IMR-90 (cell line): ENCODE results near the gene CLASP1. TPM values are rescaled to one million over a fixed set of nuclear protein-coding genes. Genes with fewer than 3 reads are reported as not detected.
A peak's percentile ranks its signal among the peaks of the same experiment; 100 is the strongest.

Experiments
- ATAC-seq: fragments of 200-7000 bp; cut with Tn5 transposase; 2 replicates; pipeline ENCODE4 v1.9.1; 2020; ENCODE audit warnings: low read depth, mild to moderate bottlenecking, moderate library complexity
- BruUV-seq: library from RNA; stranded (reverse); fragments of 400-500 nt; replicated peaks from 2 replicates; lab custom pipeline; 2021; lab: Mats Ljungman, UMichigan
- CTCF ChIA-PET: fragments of 300-600 bp; formaldehyde crosslinking; extraction: SDS; loops from one replicate; lab custom pipeline; 2021; ENCODE audit warnings: antibody characterized with exemption; lab: Yijun Ruan, JAX
- POLR2A ChIA-PET: fragments of 300-600 bp; sonication (Branson Sonifier 250); formaldehyde crosslinking; loops from one replicate; lab custom pipeline; 2022; ENCODE audit warnings: antibody characterized with exemption; ENCODE audit not compliant: unreplicated experiment; lab: Charles Lee
- DNase-seq: peaks from one replicate; pipeline ENCODE4 v3.0.0; 2013
- H2AFZ ChIP-seq: replicated peaks from 2 replicates; pipeline ENCODE3; 2013; ENCODE audit warnings: low read length, mild to moderate bottlenecking; ENCODE audit not compliant: poor library complexity
- H2AK5ac ChIP-seq: 2 replicates; pipeline ENCODE4 v1.6.1; 2013; ENCODE audit warnings: low read depth, low read length, inconsistent platforms
- H2AK9ac ChIP-seq: replicated peaks from 2 replicates; pipeline ENCODE3; 2013; ENCODE audit warnings: mild to moderate bottlenecking, low read depth, low read length, moderate library complexity; ENCODE audit not compliant: poor library complexity
- H2BK120ac ChIP-seq: 2 replicates; pipeline ENCODE4 v1.6.1; 2013; ENCODE audit warnings: low read depth, low read length, inconsistent platforms
- H2BK15ac ChIP-seq: 3 replicates; pipeline ENCODE4 v1.6.1; 2013; ENCODE audit warnings: low read depth, low read length, inconsistent platforms
- H2BK20ac ChIP-seq: 2 replicates; pipeline ENCODE4 v1.6.1; 2013; ENCODE audit warnings: low read depth, mild to moderate bottlenecking, inconsistent platforms, low read length, moderate library complexity
- H2BK5ac ChIP-seq: 2 replicates; pipeline ENCODE4 v1.6.1; 2013; ENCODE audit warnings: mild to moderate bottlenecking, low read depth, low read length, inconsistent platforms; ENCODE audit not compliant: poor library complexity, severe bottlenecking
- H3K14ac ChIP-seq: replicated peaks from 2 replicates; pipeline ENCODE4 v1.6.1; 2013; ENCODE audit warnings: low read depth, low read length, inconsistent platforms
- H3K18ac ChIP-seq: 2 replicates; pipeline ENCODE4 v1.6.1; 2013; ENCODE audit warnings: low read depth, low read length, control low read depth
- H3K23ac ChIP-seq: 2 replicates; pipeline ENCODE4 v1.6.1; 2013; ENCODE audit warnings: low read depth, low read length, inconsistent platforms
- H3K27ac ChIP-seq: 2 replicates; pipeline ENCODE4 v1.5.1; 2013; ENCODE audit warnings: mild to moderate bottlenecking, control low read depth, low read length; ENCODE audit not compliant: insufficient read depth
- H3K27me3 ChIP-seq: 2 replicates; pipeline ENCODE4 v1.6.1; 2013; ENCODE audit warnings: low read length; ENCODE audit not compliant: control insufficient read depth, insufficient read depth
- H3K36me3 ChIP-seq: 2 replicates; pipeline ENCODE4 v1.6.1; 2013; ENCODE audit warnings: low read length, mixed read lengths; ENCODE audit not compliant: control insufficient read depth, insufficient read depth
- H3K4ac ChIP-seq: 2 replicates; pipeline ENCODE4 v1.6.1; 2013; ENCODE audit warnings: low read depth, low read length, inconsistent platforms
- H3K4me1 ChIP-seq: 2 replicates; pipeline ENCODE4 v1.6.1; 2013; ENCODE audit warnings: low read length, mixed read lengths; ENCODE audit not compliant: control insufficient read depth, insufficient read depth
- H3K4me2 ChIP-seq: 2 replicates; pipeline ENCODE4 v1.6.1; 2013; ENCODE audit warnings: low read depth, mild to moderate bottlenecking, control low read depth, low read length, moderate library complexity
- H3K4me3 ChIP-seq: 2 replicates; pipeline ENCODE4 v1.5.1; 2013; ENCODE audit warnings: low read depth, mild to moderate bottlenecking, control low read depth, low read length, moderate library complexity; ENCODE audit not compliant: insufficient read depth
- H3K56ac ChIP-seq: 2 replicates; pipeline ENCODE4 v1.6.1; 2013; ENCODE audit warnings: low read length, inconsistent platforms; ENCODE audit not compliant: insufficient read depth; ENCODE audit errors: extremely low read depth
- H3K79me1 ChIP-seq, 2 experiments: 2 replicates each; pipeline ENCODE4 v1.6.1; 2013; ENCODE audit warnings: low read length in 2 of 2, inconsistent platforms in 1 of 2, low read depth in 1 of 2
- H3K9ac ChIP-seq: 2 replicates; pipeline ENCODE4 v1.6.1; 2013; ENCODE audit warnings: low read depth, low read length, control low read depth
- H3K9me1 ChIP-seq: 2 replicates; pipeline ENCODE4 v1.6.1; 2013; ENCODE audit warnings: low read length, inconsistent platforms; ENCODE audit not compliant: insufficient read depth
- H3K9me3 ChIP-seq: 2 replicates; pipeline ENCODE4 v1.6.1; 2013; ENCODE audit warnings: low read length; ENCODE audit not compliant: control insufficient read depth, insufficient read depth
- H4K20me1 ChIP-seq: 2 replicates; pipeline ENCODE4 v1.6.1; 2013; ENCODE audit warnings: low read length, inconsistent platforms; ENCODE audit not compliant: insufficient read depth
- H4K5ac ChIP-seq: 2 replicates; pipeline ENCODE4 v1.6.1; 2013; ENCODE audit warnings: mild to moderate bottlenecking, low read depth, low read length, control low read depth
- H4K8ac ChIP-seq, 2 experiments: 2 replicates each; pipeline ENCODE4 v1.6.1; 2013; ENCODE audit warnings: low read depth in 2 of 2, low read length in 2 of 2, control low read depth in 1 of 2, inconsistent platforms in 1 of 2
- H4K91ac ChIP-seq: 2 replicates; pipeline ENCODE4 v1.6.1; 2013; ENCODE audit warnings: low read depth, low read length, inconsistent platforms; ENCODE audit not compliant: insufficient read depth
- BHLHE40 ChIP-seq: fragments of 150-350 bp; IDR thresholded peaks from 2 replicates; pipeline ENCODE4 v1.6.1; 2016; ENCODE audit warnings: mild to moderate bottlenecking, low read depth, low read length
- CHD1 ChIP-seq: IDR thresholded peaks from 2 replicates; pipeline ENCODE4 v1.6.1; 2012; ENCODE audit warnings: low read depth, low read length, improper control_type of control experiment
- MAFK ChIP-seq: IDR thresholded peaks from 2 replicates; pipeline ENCODE4 v1.6.1; 2012; ENCODE audit warnings: low read depth, low read length, improper control_type of control experiment
- MAZ ChIP-seq: IDR thresholded peaks from 2 replicates; pipeline ENCODE4 v1.6.1; 2012; ENCODE audit warnings: low read depth, mild to moderate bottlenecking, low read length, improper control_type of control experiment, moderate library complexity, borderline replicate concordance
- NFE2L2 ChIP-seq: fragments of 150-350 bp; IDR thresholded peaks from 2 replicates; pipeline ENCODE4 v1.6.1; 2016; ENCODE audit warnings: low read depth, mild to moderate bottlenecking, low read length
- POLR2A ChIP-seq: IDR thresholded peaks from 2 replicates; pipeline ENCODE4 v1.6.1; 2012; ENCODE audit warnings: mild to moderate bottlenecking, low read depth, low read length
- RAD21 ChIP-seq: IDR thresholded peaks from 2 replicates; pipeline ENCODE4 v1.6.1; 2012; ENCODE audit warnings: low read length, improper control_type of control experiment
- RCOR1 ChIP-seq: IDR thresholded peaks from 2 replicates; pipeline ENCODE4 v1.6.1; 2012; ENCODE audit warnings: mild to moderate bottlenecking, low read length, improper control_type of control experiment; ENCODE audit not compliant: insufficient replicate concordance
- RFX5 ChIP-seq: IDR thresholded peaks from 2 replicates; pipeline ENCODE4 v1.8.0; 2012; ENCODE audit warnings: low read depth, mild to moderate bottlenecking, low read length, moderate library complexity
- WGBS, 2 experiments: methylation state at CpG; one replicate each; pipeline versions ENCODE4 v1.1.5 to v1.1.7; 2013; ENCODE audit warnings: missing lambda C conversion rate in 2 of 2; ENCODE audit not compliant: insufficient read length in 1 of 2; ENCODE audit errors: extremely low coverage in 2 of 2; 5-methylcytosine and 5-hydroxymethylcytosine counted together
- dilution Hi-C: fragments of 300-500 bp; cut with HindIII; formaldehyde crosslinking; loops from one replicate; pipeline ENCODE4 v1.14.3; 2018; ENCODE audit warnings: low sequenced_read_pairs; ENCODE audit not compliant: unreplicated experiment
- in situ Hi-C: fragments of 300-500 bp; cut with MboI; formaldehyde crosslinking; loops from 3 replicates; pipeline ENCODE4 v1.14.3; 2019; ENCODE audit warnings: low sequenced_read_pairs, inconsistent platforms, mixed read lengths
- intact Hi-C: fragments of 100-400 bp; cut with micrococcal nuclease; formaldehyde crosslinking; loops from 2 replicates; pipeline ENCODE4 v1.10.0; 2022
- polyA plus RNA-seq, 3 experiments: library from polyadenylated mRNA; depleted of rRNA; stranded (reverse); fragments of >200 nt; gene quantifications; 2 replicates each; pipeline ENCODE4 v1.2.3, GENCODE V29; 2012; ENCODE audit warnings: low replicate concordance in 1 of 3
- total RNA-seq: library from RNA; depleted of rRNA; stranded (reverse); fragments of >200 nt; gene quantifications from 2 replicates; pipeline ENCODE4 v1.2.3, GENCODE V29; 2012
- TF ChIP-seq, protein P1 (sequence below): fragments of 150-350 bp; IDR thresholded peaks from 2 replicates; pipeline ENCODE4 v1.6.1; 2017; ENCODE audit warnings: mild to moderate bottlenecking, antibody characterized with exemption, low read length, low read depth
- TF ChIP-seq, protein P2 (sequence below): conservative IDR thresholded peaks from 2 replicates; pipeline ENCODE4 v1.5.1; 2012; ENCODE audit warnings: mild to moderate bottlenecking, low read depth, low read length, improper control_type of control experiment
- TF ChIP-seq, protein P3 (sequence below): fragments of 150-350 bp; IDR thresholded peaks from 2 replicates; pipeline ENCODE4 v1.6.1; 2016; ENCODE audit warnings: low read depth, mild to moderate bottlenecking, low read length, moderate library complexity, borderline replicate concordance

CLASP1 gene
- total and polyA plus RNA-seq, 2 of the 4 experiments (the other 2 are of a cell fraction): 12.3 to 33.7 TPM

DNA sequence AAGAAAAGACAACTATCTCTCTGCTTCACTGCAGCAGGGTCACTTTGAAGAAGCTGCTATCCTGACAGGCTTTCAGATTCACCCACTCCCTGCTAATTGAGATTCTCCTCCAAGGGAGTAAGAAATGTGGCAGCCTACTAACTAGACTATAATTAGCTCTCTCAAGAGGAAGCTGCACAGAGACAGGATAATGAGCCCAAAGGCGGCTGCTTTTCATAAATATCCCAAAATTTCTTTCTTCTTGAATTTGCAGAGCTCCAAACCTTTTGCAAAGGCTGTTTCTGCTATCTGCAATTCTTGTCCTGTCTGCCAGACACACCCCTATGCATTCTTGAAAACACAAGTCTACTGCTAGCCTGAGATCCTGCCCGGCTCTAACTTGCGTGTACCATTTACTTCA lies 172.6 kb downstream of the CLASP1 start:
- Histone ChIP-seq H3K18ac (no peak overlapping the region), H3K9me1 (peaks cover 28% of the 10 kb centered on the region), H3K27ac (no peak overlapping the region), H3K4ac (peak overlapping the region; percentile 40), H3K36me3 (no peaks in the 10 kb centered on the region), H3K14ac (no peak overlapping the region; the same call in 1 of the 2 replicates), H2AFZ (no peak overlapping the region), H3K23ac (peak overlapping the region; percentile 53), H4K5ac (no peak overlapping the region), H3K79me1 (peaks cover 37 to 70% of the 10 kb centered on the region in 2 experiments), H3K56ac (no peak overlapping the region), H3K4me2 (no peak overlapping the region), H3K9ac (no peak overlapping the region), H2BK20ac (no peak overlapping the region), H2AK9ac (no peak overlapping the region), H4K91ac (no peak overlapping the region), H2BK5ac (no peak overlapping the region), H2BK120ac (no peak overlapping the region), H3K4me1 (peaks cover 33% of the 10 kb centered on the region), H3K27me3 (no peaks in the 10 kb centered on the region), H2AK5ac (no peak overlapping the region), H3K4me3 (no peak overlapping the region), H4K8ac (no peak overlapping the region), H4K20me1 (peaks cover 27% of the 10 kb centered on the region; the same call in 1 of the 2 replicates), H2BK15ac (no peak overlapping the region), H3K9me3 (no peaks in the 10 kb centered on the region)
- no peak for DNase-seq
- WGBS, 2 experiments: 71% methylated on average over 1 of the region's 3 CpGs; no CpG with 5 or more reads in 1 of the 2 experiments
- no peak for ATAC-seq
- intact Hi-C loops: no loop called here
- ChIA-PET CTCF (no interaction called here), POLR2A (no interaction called here)
- no TSS peak for BruUV-seq
- in situ Hi-C loops: no loop called here
- dilution Hi-C loops: no loop called here
- TF ChIP-seq CHD1 (no peak), MAFK (no peak), NFE2L2 (no peak), RCOR1 (no peak), RAD21 (no peak), BHLHE40 (no peak), RFX5 (no peak), MAZ (no peak), POLR2A (no peak)
- TF ChIP-seq, protein P1, sequence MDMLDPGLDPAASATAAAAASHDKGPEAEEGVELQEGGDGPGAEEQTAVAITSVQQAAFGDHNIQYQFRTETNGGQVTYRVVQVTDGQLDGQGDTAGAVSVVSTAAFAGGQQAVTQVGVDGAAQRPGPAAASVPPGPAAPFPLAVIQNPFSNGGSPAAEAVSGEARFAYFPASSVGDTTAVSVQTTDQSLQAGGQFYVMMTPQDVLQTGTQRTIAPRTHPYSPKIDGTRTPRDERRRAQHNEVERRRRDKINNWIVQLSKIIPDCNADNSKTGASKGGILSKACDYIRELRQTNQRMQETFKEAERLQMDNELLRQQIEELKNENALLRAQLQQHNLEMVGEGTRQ: no peak
- TF ChIP-seq, protein P2, sequence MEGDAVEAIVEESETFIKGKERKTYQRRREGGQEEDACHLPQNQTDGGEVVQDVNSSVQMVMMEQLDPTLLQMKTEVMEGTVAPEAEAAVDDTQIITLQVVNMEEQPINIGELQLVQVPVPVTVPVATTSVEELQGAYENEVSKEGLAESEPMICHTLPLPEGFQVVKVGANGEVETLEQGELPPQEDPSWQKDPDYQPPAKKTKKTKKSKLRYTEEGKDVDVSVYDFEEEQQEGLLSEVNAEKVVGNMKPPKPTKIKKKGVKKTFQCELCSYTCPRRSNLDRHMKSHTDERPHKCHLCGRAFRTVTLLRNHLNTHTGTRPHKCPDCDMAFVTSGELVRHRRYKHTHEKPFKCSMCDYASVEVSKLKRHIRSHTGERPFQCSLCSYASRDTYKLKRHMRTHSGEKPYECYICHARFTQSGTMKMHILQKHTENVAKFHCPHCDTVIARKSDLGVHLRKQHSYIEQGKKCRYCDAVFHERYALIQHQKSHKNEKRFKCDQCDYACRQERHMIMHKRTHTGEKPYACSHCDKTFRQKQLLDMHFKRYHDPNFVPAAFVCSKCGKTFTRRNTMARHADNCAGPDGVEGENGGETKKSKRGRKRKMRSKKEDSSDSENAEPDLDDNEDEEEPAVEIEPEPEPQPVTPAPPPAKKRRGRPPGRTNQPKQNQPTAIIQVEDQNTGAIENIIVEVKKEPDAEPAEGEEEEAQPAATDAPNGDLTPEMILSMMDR: no peak
- TF ChIP-seq, protein P3, sequence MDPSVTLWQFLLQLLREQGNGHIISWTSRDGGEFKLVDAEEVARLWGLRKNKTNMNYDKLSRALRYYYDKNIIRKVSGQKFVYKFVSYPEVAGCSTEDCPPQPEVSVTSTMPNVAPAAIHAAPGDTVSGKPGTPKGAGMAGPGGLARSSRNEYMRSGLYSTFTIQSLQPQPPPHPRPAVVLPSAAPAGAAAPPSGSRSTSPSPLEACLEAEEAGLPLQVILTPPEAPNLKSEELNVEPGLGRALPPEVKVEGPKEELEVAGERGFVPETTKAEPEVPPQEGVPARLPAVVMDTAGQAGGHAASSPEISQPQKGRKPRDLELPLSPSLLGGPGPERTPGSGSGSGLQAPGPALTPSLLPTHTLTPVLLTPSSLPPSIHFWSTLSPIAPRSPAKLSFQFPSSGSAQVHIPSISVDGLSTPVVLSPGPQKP: no peak
